NCI-H524 treated with DMSO at 0.1 percent for 48 hours (cell line): ENCODE data around the gene PCOLCE2.
"Not testable (repeated sequence)": the region's sequence is repeated elsewhere in the genome, so short reads cannot be mapped to it uniquely, and the experiment has no call there.

Source experiments
- DNase-seq: peaks from one replicate; lab custom pipeline; 2025; lab: John Stamatoyannopoulos, UW

PCOLCE2 gene

GRCh38 chr3:142898346-142899213, 9.7 kb upstream of the PCOLCE2 start:
- no peak for DNase-seq

GRCh38 chr3:142897807-142898206, 8.9 kb upstream of the PCOLCE2 start:
- DNase-seq, result no peak

GRCh38 chr3:142896996-142897395, 8.1 kb upstream of the PCOLCE2 start:
- no peak for DNase-seq

- DNase-seq, result no peak
These were observed 7.4 kb upstream of the PCOLCE2 start for GRCh38 chr3:142896201-142896755.

- DNase-seq, result no peak
These were observed 5.6 kb upstream of the PCOLCE2 start for GRCh38 chr3:142894493-142894892.

GRCh38 chr3:142892714-142893113, 3.8 kb upstream of the PCOLCE2 start:
- no peak for DNase-seq

- no peak for DNase-seq
These were observed 1.7 kb upstream of the PCOLCE2 start for GRCh38 chr3:142890592-142890991.

GRCh38 chr3:142889212-142890014, 530 bp upstream of the PCOLCE2 start:
- no peak for DNase-seq

- DNase-seq, result peak; percentile 71
These were observed 793 bp downstream of the PCOLCE2 start for GRCh38 chr3:142888099-142888480.

GRCh38 chr3:142886940-142887339, 1.9 kb downstream of the PCOLCE2 start:
- no peak for DNase-seq

GRCh38 chr3:142886021-142886420, 2.9 kb downstream of the PCOLCE2 start:
- DNase-seq, result no peak

GRCh38 chr3:142884531-142884930, 4.4 kb downstream of the PCOLCE2 start:
- DNase-seq, result no peak

GRCh38 chr3:142883534-142883933, 5.3 kb downstream of the PCOLCE2 start:
- not testable (repeated sequence) for DNase-seq

GRCh38 chr3:142881445-142882224, 7.2 kb downstream of the PCOLCE2 start:
- no peak for DNase-seq

GRCh38 chr3:142878649-142879300, 10.1 kb downstream of the PCOLCE2 start:
- no peak for DNase-seq

GRCh38 chr3:142876417-142876816, 12.5 kb downstream of the PCOLCE2 start:
- no peak for DNase-seq

- no peak for DNase-seq
These were observed 13.2 kb downstream of the PCOLCE2 start for GRCh38 chr3:142875583-142876207.

- DNase-seq, result no peak
These were observed 13.8 kb downstream of the PCOLCE2 start for GRCh38 chr3:142875099-142875498.

GRCh38 chr3:142868382-142868781, 20.5 kb downstream of the PCOLCE2 start:
- DNase-seq, result not testable (repeated sequence)

- DNase-seq, result peak; percentile 9
These were observed 21.8 kb downstream of the PCOLCE2 start for GRCh38 chr3:142866841-142867631.
